ENCODE data around the gene HNF1B.

Gene HNF1B

DNA sequence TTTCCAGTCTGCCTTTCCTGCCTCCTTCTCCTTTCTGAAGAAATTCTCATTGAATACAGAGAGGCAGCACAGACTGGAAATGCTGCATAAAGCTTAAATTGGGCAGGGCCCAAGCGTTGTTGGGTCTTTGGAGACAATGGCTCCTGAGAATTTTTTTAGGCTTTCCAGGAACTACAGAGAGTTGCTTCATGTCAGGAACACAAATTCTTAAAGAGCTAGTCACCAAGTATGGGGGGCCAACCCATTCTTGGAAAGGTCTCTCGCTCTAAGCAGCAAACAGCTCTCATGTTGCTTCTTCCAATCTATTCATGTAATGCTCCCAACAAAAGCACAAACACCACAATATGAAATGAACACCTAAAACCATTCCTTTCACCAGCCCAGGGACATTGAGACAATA, 6.9 kb downstream of the HNF1B start:
- DNase-seq (ENCODE audit: extremely low read depth in 1 of 2, low read depth in 1 of 2), result no peak

DNA sequence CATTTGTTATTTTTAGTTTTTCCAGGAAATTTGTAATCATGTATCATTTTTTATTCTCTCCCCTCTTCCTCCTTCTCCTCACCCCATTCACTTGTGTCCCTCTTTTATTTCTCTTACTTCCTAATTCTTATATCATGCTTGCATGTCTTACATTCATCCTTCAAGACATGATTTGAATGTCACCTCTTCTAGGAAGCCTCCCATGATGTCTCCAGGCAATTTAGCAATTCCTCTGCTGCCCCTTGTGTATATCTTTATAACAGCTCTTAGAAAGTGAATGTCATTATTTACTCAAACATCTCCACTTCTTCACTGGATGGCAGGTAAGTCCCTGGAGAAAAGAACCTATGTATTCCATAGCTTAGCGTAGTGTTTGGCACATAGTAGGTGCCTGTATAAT, 7.8 kb downstream of the HNF1B start:
- no peak for DNase-seq (ENCODE audit: extremely low read depth in 1 of 2, low read depth in 1 of 2)

DNA sequence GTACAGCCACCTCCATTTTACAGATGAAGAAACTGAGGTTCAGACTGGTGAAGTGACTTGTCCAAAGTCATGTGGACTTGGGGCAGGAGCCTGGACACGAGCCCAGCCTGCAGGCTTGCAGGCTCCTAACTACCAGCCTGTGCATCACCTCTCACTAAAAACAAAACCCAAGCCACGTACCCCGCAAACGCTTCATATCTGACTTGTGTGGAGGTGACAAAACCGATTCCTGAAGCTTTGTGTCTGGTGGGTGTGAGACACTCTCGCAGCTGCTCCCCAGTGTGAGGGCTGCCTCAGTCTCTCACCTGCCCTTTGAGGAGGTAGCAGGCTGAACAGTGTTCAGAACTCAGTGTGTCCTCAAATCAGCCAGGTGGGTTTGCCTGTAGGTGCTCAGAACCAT, 8.4 kb downstream of the HNF1B start:
- no peak for DNase-seq (ENCODE audit: extremely low read depth in 1 of 2, low read depth in 1 of 2)

DNA sequence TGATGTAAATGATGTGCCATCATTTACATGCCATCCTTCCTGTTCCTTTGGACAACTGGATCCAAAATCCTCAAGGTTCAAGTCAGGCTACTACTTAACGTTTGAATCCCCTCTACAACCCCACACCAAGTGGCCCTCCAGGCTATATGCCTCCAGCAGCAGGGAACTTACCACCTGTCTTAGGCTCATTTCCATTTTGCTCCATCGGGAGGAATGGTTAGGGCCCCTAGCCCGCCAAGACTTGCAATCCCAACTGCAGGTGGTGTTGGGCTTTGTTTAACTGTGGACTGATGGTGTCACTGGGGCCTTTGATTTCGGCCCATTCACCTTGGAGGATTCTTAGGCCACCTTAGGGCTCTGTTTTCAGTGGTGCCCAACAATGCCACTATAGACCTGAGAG, 9.7 kb downstream of the HNF1B start:
- DNase-seq (ENCODE audit: extremely low read depth in 1 of 2, low read depth in 1 of 2), result no peak

DNA sequence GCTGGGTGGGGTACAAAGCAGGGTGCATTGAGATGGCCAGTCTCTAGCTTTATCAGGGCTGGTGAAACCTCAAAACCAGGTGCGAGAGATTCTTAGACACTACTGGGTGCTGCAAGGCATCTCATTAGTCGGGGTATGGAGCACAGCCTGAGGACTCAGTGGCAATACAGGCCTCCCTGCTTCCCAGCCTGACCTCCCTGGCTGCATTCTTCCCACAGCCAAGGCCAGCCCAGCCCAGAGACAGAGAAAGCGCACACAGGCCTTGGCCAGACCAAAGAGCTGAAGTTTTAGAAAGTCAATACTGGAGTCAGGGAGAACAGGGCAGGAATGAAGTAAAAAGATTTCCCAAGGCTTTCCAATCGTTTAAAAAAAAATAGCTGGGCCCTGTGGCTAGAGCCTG, 12.5 kb downstream of the HNF1B start:
- no peak for DNase-seq (ENCODE audit: extremely low read depth in 1 of 2, low read depth in 1 of 2)

DNA sequence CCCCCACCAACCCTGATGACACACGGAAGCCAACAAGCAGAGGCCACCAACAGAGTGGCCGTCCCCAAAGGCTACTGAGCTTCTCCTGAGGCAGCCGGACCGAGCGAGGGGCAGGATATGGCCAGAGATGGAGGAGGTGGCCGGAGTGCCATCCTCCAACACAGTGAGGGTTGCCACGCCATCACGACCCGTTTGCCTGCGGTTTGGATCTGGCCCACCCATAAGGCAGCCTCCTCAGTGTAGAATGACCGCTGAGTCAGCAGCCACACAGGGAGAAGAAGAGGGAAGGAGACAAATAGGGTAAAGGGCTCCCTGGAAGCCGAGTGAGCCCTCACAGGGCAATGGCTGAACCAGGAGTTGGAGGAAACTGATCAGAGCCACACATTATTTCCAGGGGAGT, 13.8 kb downstream of the HNF1B start:
- DNase-seq (ENCODE audit: extremely low read depth in 1 of 2, low read depth in 1 of 2), result no peak

DNA sequence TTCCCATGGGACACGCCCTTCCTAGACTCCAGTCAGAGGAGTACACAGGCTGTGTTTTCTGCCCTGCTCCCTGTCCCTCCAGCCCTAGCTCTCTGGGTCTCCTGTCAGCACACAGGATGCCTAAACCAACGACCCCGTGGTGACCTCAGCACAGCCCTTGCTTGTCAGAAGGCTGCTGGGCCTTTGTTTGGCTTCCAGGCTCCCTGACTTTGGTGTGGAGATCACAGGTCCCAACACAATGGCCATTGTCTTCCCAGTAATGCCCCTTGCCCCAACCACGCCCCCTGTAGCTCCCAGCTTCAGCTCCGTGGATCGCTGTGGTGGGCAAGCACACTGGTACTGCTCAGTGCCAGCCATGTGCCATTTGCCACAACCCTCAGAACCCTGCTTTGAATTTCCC, 15.0 kb downstream of the HNF1B start:
- DNase-seq (ENCODE audit: extremely low read depth in 1 of 2, low read depth in 1 of 2), result no peak

DNA sequence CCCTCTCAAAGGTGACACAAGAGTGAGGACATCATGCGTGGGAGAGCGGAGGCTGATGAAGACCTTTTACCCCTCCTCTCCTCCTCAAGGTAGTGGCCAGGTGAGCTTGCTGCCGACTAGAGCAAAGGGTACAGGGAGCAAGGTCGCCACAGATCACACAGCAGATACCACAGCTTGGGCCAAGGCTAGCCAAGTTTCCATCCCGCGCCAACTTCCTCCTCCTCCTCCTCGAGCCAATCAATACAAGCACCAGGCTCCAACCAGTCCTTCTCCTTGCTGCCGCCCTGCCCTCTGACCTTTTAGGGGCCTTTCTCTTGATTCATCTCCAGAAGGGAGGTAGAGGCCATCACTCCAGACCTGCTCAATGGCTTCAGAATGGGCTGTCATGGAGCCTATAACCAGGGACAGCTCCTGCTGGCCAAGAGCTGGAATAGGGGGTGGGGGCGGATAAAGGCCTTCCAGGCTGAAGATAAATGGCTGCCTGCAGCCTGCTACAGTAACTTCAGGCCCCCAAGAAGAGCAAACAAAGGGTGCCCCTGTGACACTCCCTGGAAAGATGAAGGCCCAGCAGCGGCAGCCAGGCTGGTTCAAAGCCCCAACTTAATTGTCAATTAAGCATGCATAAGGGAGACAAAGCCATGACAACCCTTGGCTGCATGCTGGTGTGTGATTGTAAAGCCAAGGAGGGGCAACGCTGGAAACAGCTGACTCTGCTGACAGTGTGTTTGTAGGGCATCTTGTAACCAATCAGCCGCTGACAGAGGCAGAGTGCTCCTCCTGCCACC, 17.8 kb downstream of the HNF1B start:
- DNase-seq (ENCODE audit: extremely low read depth in 1 of 2, low read depth in 1 of 2), result no peak

DNA sequence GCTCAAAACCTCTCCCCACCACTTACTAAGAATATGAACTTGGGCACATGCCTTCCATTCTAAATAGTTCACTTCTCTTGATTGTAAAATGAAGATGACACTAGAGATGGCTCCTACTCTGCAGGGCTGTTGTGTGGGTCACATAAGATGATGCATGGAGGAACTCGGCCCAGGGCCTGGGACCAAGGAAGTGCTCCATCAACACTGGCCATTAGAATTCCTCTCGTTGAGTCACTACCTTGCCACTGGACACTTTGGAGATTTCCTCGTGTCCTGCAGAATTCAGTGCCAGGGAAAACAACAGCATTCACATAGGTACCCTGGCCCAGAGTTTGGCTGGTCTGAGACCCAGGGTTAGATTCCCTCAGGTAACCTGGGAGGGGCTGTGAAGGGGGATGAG, 18.6 kb downstream of the HNF1B start:
- DNase-seq (ENCODE audit: extremely low read depth in 1 of 2, low read depth in 1 of 2), result no peak

DNA sequence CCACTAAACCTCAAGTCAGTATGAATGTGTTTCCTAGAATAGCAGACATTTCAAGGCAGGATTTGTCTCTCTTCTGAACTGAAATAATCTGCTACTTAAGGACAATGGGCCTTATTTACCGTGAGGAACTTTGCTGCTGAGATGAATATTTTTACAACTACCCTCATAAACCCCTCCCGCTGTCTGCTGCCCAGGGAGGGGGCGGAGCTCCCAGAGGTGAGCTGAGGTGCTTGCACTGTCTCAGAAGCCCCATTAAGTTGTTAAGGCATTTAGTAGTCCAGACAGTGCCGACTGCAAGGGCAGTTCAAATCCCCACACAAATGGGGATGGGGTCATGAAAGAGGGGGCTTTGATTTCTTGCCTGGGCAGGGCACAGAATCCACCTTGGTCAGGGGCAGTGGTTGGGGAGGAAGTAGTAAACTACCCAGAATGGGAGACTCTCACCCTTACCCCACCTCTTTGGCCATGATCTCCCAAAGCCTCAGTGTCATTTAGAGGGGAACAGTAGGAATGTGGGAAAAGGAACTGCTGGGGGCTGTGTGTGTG, 19.2 kb downstream of the HNF1B start:
- DNase-seq (ENCODE audit: extremely low read depth in 1 of 2, low read depth in 1 of 2), result no peak

DNA sequence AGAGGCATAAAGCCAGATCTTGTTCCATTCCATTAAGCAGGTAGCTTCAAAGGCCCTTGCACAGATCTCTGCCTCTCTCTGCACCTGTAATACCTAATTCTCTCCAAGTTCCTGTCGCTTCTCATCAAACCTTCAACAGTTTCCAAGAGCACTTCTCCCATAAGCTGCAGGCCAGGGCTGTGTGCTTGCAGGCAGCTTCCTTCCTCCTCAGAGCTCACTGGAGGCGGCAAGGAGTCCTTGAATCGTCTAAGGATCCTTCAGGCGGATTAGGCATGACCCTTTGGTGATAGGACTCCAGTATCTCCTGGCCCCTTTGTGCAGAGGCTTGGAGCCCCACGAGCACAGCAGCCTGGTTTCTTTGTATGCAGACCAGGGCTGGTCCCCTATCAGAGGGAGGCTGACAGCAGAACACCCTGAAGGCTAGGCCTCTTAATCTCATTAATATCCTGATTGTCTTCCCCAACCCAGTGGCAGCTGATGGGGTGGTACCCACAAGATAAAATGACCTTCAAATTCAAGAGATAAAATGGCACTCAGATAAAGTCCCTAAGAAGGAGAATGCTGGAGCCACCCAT, 19.8 kb downstream of the HNF1B start:
- DNase-seq (ENCODE audit: extremely low read depth in 1 of 2, low read depth in 1 of 2), result no peak

DNA sequence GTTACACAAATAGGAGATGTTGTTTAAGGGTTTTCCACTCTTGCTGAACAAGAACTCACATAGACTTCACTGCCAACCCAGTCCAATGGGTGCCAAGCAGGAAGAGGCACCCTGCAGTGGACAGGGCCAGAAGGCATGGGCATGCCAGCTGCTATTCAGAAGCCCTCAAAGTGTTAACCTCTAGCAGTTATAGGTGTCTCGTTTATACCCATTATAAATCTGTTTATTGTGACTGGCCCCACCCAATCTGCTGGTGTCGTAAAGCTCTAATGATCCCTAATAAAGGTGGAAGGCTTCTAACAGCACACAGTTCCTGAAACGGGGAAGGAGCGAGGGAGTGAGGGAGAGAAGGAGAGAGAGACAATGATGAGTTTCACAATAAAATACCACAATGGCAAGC, 23.9 kb downstream of the HNF1B start:
- no peak for DNase-seq (ENCODE audit: extremely low read depth in 1 of 2, low read depth in 1 of 2)

DNA sequence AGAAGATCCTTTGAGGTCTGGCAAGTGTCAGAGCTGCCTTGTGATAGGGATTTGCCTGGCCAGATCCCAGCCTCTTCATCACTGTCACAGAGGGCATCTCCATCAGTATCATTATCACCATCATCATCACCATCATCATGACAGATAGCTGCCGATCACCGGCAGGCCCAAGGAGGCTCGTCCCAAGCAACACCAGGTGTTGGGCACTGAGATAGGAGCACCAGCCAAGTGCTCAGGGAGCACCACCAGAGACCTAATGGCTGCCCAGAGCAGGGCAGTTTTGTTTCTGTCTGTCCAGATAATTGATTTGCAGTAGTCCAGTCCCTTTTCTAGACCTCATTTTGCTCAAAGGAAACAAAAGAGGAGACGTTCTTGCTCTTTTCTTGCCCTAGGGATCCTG, 25.0 kb downstream of the HNF1B start:
- DNase-seq (ENCODE audit: extremely low read depth in 1 of 2, low read depth in 1 of 2), result no peak

DNA sequence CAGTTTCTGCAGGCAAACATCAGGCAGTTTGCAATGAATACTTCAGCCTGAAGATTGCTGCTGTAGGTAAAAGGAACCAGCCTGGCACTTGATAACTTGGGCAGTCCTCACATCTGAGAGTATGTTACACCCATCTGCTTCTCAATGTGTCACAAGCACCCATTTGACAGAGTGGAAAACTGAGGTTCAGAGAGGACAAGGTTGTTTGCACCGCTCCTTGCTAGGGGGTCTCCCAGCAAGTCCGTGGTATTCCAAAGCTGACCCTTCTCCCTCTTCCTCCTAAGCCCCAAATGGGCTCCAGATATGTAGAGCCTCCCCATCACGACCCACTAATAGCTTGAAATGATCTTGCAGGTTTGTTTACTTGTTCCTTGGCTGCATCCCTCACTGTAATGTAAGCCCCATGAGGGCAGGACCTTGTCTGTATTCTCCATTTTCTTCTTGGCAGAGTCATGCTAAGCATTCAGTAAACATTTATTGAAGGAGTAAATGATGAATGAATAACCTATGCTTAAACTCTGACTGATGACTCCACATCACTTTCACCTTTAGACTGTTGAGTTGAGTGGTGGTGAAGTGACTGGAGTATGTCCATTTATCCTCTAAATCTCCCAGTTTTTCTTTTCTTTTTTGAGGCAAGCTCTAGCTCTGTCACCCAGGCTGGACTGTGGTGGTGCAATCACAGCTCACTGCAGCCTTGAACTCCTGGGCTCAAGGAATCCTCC, 26.4 kb downstream of the HNF1B start:
- DNase-seq (ENCODE audit: extremely low read depth in 1 of 2, low read depth in 1 of 2), result no peak

DNA sequence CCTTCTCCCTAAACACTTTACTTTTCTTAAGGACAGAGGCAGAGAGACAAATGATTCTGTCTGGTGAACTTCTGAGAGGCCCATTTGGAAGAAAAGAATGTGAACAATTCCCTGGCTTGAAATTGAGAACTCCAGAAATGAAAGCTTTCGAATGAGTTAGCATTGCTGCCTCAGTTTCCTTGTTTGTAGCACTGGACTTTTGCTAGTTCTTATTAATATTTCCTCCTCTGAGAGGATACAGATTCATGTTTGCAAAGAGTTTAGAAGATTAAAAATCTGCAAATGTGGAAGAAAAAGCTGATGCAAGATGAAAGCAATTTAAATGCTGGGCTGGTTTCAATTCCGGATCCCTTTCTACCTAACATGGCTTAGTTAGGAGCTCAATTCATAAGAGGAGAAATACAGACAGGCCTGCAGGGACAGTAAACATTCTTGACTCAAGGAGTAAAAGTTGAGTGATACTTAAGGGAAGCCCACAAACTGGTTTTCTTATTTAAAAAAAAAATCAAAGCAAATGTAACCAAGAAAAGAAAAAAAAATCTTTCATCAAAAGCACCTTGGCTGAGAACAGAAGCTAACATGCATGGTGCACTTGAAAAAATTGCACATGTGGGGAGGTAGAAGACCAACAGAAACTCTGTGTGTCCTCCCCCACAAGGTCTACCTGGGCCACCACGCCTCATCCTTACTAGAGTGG, 27.1 kb downstream of the HNF1B start:
- no peak for DNase-seq (ENCODE audit: extremely low read depth in 1 of 2, low read depth in 1 of 2)

DNA sequence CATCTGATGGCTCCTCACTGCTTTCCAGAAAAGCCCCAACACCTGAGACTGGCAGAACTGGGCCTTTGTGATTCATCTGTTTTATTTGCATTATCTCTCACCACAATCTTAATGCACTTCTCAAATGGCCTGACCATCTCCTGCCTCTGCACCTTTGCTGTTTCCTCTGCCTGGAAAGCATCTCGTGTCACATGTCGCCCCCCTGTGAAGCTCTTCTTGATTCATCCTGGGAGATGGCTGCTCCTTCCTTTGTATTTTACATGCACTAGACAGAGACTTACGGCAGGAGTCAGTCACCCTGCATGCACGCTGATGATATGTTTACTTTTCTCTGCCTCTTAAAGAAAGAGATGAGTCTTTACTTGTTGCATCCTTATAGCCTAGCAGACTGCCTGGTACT, 30.0 kb downstream of the HNF1B start:
- no peak for DNase-seq (ENCODE audit: extremely low read depth in 1 of 2, low read depth in 1 of 2)

DNA sequence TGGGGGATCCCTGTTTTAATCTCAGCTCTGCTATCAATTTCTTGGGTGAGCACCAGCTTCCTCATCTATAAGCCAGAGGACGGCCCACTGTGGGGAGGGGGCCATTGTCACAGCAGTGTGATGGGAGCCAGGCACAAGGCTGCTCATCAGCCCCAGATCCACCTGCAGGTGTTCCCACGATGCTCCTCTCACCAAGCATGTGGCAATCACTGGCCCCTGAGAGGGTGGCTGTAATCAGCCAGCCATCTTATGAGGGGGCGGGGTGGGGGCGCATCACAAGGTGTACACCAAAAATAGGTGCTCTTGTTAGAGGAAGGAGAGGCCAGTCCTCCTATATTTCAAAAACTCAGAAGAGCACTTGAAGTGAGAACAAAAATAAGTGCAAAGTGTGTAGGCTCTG, 31.2 kb downstream of the HNF1B start:
- DNase-seq (ENCODE audit: extremely low read depth in 1 of 2, low read depth in 1 of 2), result no peak

DNA sequence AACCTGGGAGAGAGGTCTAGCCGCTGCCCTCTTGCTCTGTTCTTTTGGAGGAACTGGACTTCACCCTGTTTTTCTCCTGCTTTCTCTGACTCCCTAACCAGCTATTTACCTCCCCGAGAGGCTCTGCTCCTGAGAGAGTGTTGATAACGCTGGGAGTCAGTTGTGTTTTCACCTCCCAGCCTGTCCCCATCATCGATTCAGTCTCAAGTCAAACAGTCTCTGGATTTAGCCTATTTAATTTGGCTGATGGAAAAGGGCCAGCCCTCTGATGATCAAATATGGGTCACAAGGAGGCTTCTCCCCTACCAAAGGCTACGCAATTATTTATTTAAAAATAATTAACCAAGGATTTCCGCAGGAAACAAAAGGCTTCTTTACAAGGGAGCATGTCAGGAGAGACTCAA, 31.8 kb downstream of the HNF1B start:
- DNase-seq (ENCODE audit: extremely low read depth in 1 of 2, low read depth in 1 of 2), result no peak

DNA sequence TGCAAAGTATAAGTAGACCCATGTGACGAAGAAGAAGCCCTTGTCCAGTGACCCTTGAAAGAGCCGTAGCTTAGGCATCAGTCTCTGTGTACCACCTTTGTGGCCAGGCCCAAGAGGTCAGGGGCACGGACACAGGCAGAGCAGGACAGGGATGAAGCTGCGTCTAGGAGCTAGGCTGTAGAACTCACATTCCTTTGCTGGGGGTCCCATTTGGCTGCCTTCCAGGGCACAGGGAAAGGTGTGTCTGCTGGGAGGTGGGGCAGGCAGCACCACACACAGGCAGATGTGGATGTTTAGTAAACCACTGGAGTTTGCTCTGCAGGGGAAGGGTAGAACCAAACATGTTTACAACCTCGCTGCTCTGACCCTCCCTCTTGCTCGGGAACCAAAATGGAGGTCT, 33.7 kb downstream of the HNF1B start:
- DNase-seq (ENCODE audit: extremely low read depth in 1 of 2, low read depth in 1 of 2), result no peak

DNA sequence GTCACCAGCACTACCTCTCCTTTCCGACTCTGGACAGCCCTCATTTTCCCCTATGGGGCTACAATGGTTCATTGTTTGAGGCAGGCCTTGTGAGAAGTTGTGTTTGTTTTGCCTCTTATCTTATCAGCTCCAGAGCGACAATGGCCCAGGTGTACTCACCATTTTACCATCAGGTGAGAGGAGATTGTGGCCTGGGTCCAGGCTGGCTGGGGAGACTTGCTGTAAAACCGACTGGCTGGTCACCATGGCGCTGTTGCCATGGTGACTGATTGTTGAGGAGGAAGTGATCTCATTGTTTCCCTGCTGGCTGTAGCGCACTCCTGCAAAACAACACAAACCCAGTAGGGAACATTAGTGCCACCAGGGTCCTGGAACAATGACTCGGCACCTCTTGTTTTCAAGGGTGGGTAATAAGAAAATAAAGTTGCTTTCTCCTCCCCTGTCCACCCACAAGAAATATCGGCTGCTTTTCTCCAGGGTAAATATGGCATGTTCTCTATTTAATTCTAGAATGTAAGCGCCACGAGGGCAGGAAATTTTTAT, 34.4 kb downstream of the HNF1B start:
- no peak for DNase-seq (ENCODE audit: extremely low read depth in 1 of 2, low read depth in 1 of 2)

DNA sequence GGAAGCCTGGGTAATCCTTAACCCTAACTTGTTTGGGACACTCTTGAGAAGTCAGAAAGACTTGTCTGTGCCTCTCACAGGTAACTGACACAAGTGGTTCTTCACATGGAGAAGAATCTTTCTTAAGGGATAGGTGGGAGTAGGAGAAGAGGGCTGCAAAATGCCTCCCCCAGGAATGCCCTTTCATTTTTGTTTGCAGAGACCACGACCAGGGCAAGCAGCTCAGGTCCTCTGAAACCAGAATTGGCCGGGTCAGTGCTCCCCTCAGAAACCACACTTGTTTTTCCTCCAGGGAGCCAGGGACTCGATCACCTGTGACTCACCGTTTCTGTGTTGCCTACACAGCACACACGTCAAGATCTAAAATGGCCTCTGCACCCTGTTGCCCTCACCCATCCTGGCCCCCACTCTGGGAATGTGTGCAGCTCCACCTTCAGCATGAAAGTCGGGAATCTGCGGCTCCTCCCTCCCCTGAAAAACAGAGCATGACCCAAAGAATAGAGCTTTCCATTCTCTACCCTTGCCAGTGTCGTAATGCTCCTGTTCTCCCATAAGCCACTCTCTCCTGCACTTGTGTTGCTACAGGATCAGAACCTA, 36.1 kb downstream of the HNF1B start:
- no peak for DNase-seq (ENCODE audit: extremely low read depth in 1 of 2, low read depth in 1 of 2)

Measured in activated CD8-positive, alpha-beta memory T cell treated with anti-CD3 and anti-CD28 coated beads for 1 hour (primary cell).